NCI-H2171 (cell line): ENCODE data around the gene MPC2.
"Not testable (repeated sequence)": the region's sequence is repeated elsewhere in the genome, so short reads cannot be mapped to it uniquely, and the experiment has no call there.

Experiments
- DNase-seq: peaks from one replicate; lab custom pipeline; 2025; lab: John Stamatoyannopoulos, UW

MPC2 gene

GRCh38 chr1:167904652-167905130 is 32.2 kb downstream of the MPC2 start:
- no peak for DNase-seq

- no peak for DNase-seq
Measured at GRCh38 chr1:167900907-167901306, 36.0 kb downstream of the MPC2 start.

GRCh38 chr1:167899253-167899681 is 37.6 kb downstream of the MPC2 start:
- no peak for DNase-seq

DNA sequence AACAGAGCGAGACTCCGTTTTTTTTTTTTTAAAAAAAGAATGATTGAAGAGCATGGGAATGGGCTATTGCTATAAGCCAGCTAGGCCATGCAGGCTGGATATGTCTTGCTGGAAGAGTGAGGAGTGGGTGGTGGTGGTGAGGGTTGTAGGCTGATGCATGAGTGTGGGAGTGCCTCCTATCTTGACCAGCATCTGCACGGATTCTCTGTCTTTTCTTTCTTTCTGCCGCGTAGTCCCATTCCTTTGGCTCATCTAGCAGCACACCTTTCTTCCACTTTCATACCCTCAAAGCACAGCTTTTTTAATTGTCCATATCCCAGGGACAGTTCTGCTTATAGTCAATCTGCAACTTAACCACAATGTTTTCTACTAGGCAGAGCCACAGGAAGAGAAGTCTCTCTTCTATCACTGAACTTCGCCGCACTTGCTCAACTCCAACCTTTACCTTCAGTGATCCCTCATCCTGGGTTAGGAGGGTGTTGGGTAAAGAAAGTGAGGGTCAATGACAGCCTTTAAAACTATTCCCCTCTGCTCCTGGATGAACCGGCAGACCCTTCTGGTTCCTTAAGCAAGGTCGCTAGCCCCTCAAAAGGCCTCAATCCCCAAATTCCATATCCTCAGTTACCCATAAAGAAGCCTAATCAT is 38.2 kb downstream of the MPC2 start:
- DNase-seq: no peak

DNA sequence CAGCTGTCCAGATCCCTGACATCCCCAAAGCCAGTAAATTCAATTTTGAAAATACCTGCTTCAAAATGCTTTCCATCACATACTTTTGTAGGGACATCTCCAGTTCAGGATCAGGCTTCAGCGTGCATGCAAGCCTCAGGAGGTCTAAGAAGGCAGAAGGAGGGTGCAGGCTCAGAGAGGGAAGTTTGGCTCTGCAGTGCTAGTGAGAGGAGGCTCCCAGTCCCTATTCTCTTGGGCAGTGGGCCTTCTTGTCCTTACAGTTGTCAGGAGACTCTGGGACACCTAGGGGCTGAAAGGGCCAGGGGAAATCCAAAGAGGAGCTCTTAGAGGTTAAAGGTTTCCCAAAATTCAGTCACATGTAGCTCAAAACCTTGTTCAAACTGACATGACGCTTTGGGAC is 43.1 kb downstream of the MPC2 start:
- DNase-seq: no peak

- no peak for DNase-seq
Measured at GRCh38 chr1:167890400-167890799, 46.5 kb downstream of the MPC2 start.

DNA sequence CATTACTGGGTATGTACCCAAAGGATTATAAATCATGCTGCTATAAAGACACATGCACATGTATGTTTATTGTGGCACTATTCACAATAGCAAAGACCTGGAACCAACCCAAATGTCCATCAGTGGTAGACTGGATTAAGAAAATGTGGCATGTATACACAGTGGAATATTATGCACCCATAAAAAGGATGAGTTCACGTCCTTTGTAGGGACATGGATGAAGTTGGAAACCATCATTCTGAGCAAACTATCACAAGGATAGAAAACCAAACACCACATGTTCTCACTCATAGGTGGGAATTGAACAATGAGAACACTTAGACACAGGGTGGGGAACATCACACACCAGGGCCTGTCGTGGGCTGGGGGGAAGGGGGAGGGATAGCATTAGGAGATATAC is 49.7 kb downstream of the MPC2 start:
- DNase-seq: not testable (repeated sequence)

GRCh38 chr1:167882376-167882775 is 54.5 kb downstream of the MPC2 start:
- DNase-seq: no peak

DNA sequence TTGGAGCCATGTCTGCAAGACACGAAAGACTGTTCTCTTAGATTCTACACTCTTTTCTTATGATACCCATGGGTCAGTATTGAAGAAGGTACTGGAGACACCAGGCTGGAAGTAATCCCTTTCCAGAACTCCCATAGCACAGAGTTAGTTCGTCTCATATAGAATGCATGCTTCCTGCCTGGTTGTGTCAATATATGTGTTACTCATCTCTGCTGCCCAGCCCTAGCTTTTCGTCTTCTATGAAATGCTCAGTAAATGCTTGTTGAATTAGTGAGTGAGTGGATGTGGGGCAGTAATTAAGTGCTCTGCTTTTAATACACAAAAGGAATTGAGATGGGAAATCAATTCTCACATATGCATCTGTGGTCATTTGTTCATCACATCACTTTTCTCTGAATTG is 55.1 kb downstream of the MPC2 start:
- DNase-seq: no peak

DNA sequence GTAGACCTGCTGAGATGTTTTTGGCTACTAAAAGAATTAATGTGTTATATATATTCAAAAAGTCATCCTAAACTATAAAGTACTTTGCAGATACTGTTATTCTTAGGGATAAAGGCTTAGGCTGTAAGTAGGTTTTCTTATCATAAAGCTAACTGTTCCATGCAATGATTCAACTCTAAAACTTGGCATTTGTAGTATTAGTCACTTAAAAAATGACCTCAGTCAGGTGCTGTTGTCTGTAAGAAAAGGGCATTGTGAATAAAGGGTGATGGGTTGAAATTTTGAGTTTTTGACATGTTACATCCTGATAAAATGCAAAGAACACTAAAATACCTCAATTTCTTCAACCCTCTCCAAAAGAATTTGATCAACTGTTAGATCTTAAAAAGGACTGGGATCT is 55.8 kb downstream of the MPC2 start:
- DNase-seq: no peak

DNA sequence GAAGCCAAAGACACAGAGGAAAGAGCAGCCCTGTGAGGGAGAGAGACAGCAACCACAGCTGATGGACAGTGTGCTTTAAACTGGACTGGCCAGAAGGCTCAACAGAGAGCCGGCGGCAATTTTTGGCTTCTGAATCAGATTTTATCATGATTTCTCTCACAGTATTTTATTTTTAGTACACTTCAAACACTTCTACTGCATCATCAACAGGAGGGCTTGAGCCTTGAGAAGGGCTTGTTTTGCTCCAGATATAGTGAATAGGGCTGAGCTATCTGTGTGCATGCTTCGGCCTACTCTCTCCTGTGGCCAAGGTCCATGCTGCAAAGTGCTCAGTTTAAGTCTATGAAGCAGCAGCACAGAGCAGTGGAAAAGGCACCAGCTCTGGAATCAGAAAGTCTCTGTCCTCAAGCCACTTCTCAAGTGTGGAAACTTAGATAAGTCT is 56.3 kb downstream of the MPC2 start:
- no peak for DNase-seq

- no peak for DNase-seq
Measured at GRCh38 chr1:167879508-167879907, 57.4 kb downstream of the MPC2 start.

- no peak for DNase-seq
Measured at GRCh38 chr1:167878372-167879160, 58.3 kb downstream of the MPC2 start.

GRCh38 chr1:167876597-167877175 is 60.2 kb downstream of the MPC2 start:
- DNase-seq: no peak

DNA sequence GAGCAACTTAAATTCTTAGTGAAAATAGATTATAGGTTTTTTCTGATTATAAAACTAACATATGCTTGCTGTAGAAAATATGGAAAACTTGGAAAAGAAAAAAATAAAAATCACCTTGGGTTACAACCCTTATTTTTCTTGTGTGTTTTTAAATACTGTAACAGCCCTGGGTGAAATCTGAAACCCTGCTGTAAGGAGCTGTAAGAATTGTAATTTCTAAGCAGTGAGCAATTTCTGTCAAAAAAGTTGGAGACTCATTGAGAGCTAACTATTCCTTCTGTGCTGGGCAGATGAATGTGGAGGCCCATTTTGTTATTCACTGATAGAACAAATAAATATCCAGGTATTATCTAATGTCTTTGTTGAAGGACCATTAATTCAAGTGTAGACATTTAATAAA is 65.5 kb downstream of the MPC2 start:
- DNase-seq: peak; percentile 16

DNA sequence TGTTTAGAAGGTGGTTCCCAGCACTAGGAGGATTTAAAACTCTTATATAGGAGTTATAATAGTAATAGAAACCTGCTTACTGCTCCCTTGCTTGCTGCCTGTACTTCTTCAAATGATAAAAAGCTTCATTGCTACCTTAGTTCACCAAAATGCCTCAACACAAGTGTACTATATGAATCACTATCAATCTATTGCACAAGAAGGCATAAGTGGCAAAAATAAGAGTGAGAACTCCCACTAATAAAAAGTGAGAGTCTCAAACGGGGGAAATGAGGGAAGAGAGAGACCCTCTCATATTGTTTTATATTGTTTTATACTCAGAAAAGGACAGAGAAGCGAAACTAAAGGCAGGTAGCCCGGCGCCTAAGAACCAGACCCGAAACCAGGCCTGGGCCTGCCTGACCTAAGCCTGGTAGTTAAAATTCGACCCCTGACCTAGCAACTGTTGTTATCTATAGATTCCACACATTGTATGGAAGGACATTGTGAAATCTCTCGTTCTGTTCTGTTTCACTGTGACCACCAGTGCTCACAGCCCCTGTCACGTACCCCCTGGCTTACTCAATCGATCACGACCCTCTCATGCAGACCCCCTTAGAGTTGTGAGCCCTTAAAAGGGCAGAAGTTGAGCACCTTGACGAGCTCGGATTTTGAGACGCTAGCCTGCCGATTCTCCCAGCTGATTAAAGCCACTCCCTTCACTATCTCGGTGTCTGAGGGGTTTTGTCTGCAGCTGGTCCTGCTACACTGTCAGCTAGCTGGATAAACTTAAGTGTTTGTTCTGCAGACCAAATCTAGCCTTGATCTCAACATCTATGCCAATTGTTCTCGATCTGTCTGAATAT is 67.5 kb downstream of the MPC2 start:
- not testable (repeated sequence) for DNase-seq

- not testable (repeated sequence) for DNase-seq
Measured at GRCh38 chr1:167866739-167867414, 70.0 kb downstream of the MPC2 start.
